ENCODE results near the gene SCTR. TPM values are rescaled to one million over a fixed set of nuclear protein-coding genes. Genes with fewer than 3 reads are reported as not detected.

Gene SCTR
- total RNA-seq, 1 experiment from 2014 or later: not detected

- POLR2A ChIA-PET: no interaction called here
- CTCF ChIA-PET: no interaction called here
- intact Hi-C loops (cut with micrococcal nuclease; ENCODE audit: unreplicated experiment): no loop called here
- H3K27me3 ChIP-seq (ENCODE audit: control insufficient read depth, insufficient read depth, low read length): peaks cover 23% of the 10 kb centered on the region
- no peaks in the 10 kb centered on the region for H3K4me1 ChIP-seq (ENCODE audit: control insufficient read depth, insufficient read depth, low read length)
- DNase-seq (ENCODE audit: low read depth, low spot score): no peak
- H3K9me3 ChIP-seq (ENCODE audit: control insufficient read depth, insufficient read depth, low read depth, low read length): no peaks in the 10 kb centered on the region
- TF ChIP-seq TCF7L2 (IDR thresholded peaks at IDR 0.05; ENCODE audit: low read depth, low read length) (no peak), SIN3A (IDR thresholded peaks at IDR 0.05; ENCODE audit: borderline replicate concordance, insufficient read depth, low read depth, low read length) (no peak)
- TF ChIP-seq, protein P1, sequence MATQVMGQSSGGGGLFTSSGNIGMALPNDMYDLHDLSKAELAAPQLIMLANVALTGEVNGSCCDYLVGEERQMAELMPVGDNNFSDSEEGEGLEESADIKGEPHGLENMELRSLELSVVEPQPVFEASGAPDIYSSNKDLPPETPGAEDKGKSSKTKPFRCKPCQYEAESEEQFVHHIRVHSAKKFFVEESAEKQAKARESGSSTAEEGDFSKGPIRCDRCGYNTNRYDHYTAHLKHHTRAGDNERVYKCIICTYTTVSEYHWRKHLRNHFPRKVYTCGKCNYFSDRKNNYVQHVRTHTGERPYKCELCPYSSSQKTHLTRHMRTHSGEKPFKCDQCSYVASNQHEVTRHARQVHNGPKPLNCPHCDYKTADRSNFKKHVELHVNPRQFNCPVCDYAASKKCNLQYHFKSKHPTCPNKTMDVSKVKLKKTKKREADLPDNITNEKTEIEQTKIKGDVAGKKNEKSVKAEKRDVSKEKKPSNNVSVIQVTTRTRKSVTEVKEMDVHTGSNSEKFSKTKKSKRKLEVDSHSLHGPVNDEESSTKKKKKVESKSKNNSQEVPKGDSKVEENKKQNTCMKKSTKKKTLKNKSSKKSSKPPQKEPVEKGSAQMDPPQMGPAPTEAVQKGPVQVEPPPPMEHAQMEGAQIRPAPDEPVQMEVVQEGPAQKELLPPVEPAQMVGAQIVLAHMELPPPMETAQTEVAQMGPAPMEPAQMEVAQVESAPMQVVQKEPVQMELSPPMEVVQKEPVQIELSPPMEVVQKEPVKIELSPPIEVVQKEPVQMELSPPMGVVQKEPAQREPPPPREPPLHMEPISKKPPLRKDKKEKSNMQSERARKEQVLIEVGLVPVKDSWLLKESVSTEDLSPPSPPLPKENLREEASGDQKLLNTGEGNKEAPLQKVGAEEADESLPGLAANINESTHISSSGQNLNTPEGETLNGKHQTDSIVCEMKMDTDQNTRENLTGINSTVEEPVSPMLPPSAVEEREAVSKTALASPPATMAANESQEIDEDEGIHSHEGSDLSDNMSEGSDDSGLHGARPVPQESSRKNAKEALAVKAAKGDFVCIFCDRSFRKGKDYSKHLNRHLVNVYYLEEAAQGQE (IDR thresholded peaks at IDR 0.05; ENCODE audit: insufficient read depth in 1 of 2, low read depth in 2 of 2, low read length in 1 of 2): no peak
- ATAC-seq: no peak
- H3K27ac ChIP-seq (ENCODE audit: low read length): no peak overlapping the region
- in situ Hi-C loops (cut with HindIII; ENCODE audit: low pct_unique_long_range_greater_than_20kb, low sequenced_read_pairs): no loop called here
- H3K4me3 ChIP-seq (ENCODE audit: low read depth in 2 of 2, low read length in 2 of 2): no peak overlapping the region
- BruUV-seq (replicated peaks): no TSS peak
- no peaks in the 10 kb centered on the region for H3K36me3 ChIP-seq (ENCODE audit: control insufficient read depth, insufficient read depth, low read length)
These were observed 99.8 kb downstream of the SCTR start for GRCh38 chr2:119424284-119425118.

DNA sequence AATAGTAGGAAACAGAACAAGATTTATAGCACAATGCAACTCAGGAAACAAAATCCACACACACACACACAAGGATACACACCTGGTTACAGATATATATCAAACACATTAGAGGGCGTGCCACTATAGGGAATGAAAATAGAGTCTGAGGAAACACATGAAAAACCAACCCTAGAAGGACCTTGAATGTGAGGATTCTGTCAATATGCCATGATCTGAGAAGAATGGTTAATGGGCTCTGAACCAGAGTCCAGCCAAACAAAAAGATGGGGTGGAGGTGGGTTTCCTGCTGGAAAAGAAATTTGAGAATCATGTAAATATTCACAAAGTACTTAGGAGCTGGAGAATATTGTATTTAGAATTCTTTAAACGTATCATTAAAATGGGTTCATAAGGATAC, 100.5 kb downstream of the SCTR start:
- ATAC-seq (no peak), DNase-seq (ENCODE audit: low read depth, low spot score) (no peak)
- ChIA-PET POLR2A (no interaction called here), CTCF (no interaction called here)
- in situ Hi-C loops (cut with HindIII; ENCODE audit: low pct_unique_long_range_greater_than_20kb, low sequenced_read_pairs) (no loop called here), intact Hi-C loops (cut with micrococcal nuclease; ENCODE audit: unreplicated experiment) (no loop called here)
- BruUV-seq (replicated peaks): no TSS peak
- no peak overlapping the region for H3K27ac ChIP-seq (ENCODE audit: low read length)
- H3K9me3 ChIP-seq (ENCODE audit: control insufficient read depth, insufficient read depth, low read depth, low read length): no peaks in the 10 kb centered on the region
- TF ChIP-seq POLR2AphosphoS5 (IDR thresholded peaks at IDR 0.05; ENCODE audit: low read depth, low read length): no peak
- TF ChIP-seq TCF7L2 (IDR thresholded peaks at IDR 0.05; ENCODE audit: low read depth, low read length): no peak
- TF ChIP-seq, protein P1 (IDR thresholded peaks at IDR 0.05; ENCODE audit: insufficient read depth in 1 of 2, low read depth in 2 of 2, low read length in 1 of 2): no peak
- TF ChIP-seq SIN3A (IDR thresholded peaks at IDR 0.05; ENCODE audit: borderline replicate concordance, insufficient read depth, low read depth, low read length): no peak
- TF ChIP-seq CTCF (IDR thresholded peaks at IDR 0.05): no peak
- peaks cover 20% of the 10 kb centered on the region for H3K27me3 ChIP-seq (ENCODE audit: control insufficient read depth, insufficient read depth, low read length)
- H3K4me1 ChIP-seq (ENCODE audit: control insufficient read depth, insufficient read depth, low read length): no peaks in the 10 kb centered on the region
- H3K36me3 ChIP-seq (ENCODE audit: control insufficient read depth, insufficient read depth, low read length): no peaks in the 10 kb centered on the region
- no peak overlapping the region for H3K4me3 ChIP-seq (ENCODE audit: low read depth in 2 of 2, low read length in 2 of 2)

Data from Panc1 (cell line).